BE2C (cell line): ENCODE results near the gene FBXL7.

ENCODE experiments used
- DNase-seq: peaks from one replicate; pipeline ENCODE4 v3.0.0-alpha.2; 2020
- H3K27me3 ChIP-seq: fragments of 250-450 bp; sonication (Bioruptor Pico); 2 replicates; pipeline ENCODE4 v1.5.1; 2020; ENCODE audit warnings: mild to moderate bottlenecking
- H3K36me3 ChIP-seq: fragments of 250-450 bp; sonication (Bioruptor Pico); 2 replicates; pipeline ENCODE4 v1.5.1; 2020; ENCODE audit warnings: mild to moderate bottlenecking
- H3K4me1 ChIP-seq: fragments of 250-450 bp; sonication (Bioruptor Pico); 2 replicates; pipeline ENCODE4 v1.5.1; 2020
- H3K4me3 ChIP-seq: 2 replicates; pipeline ENCODE4 v1.5.1; 2011; ENCODE audit warnings: low read depth, low read length
- H3K9me3 ChIP-seq: fragments of 250-450 bp; sonication (Bioruptor Pico); 2 replicates; pipeline ENCODE4 v1.5.1; 2020
- CTCF ChIP-seq: IDR thresholded peaks from 2 replicates; pipeline ENCODE4 v1.5.1; 2012; ENCODE audit warnings: mild to moderate bottlenecking, low read depth, low read length

Gene FBXL7

GRCh38 chr5:15550502-15551112, 50.6 kb downstream of the FBXL7 start:
- no peak for TF ChIP-seq CTCF
- H3K4me3 ChIP-seq: no peak overlapping the region
- no peaks in the 10 kb centered on the region for H3K36me3 ChIP-seq
- DNase-seq: no peak
- no peaks in the 10 kb centered on the region for H3K9me3 ChIP-seq
- H3K4me1 ChIP-seq: no peaks in the 10 kb centered on the region
- no peaks in the 10 kb centered on the region for H3K27me3 ChIP-seq

GRCh38 chr5:15551113-15551504, 51.1 kb downstream of the FBXL7 start:
- TF ChIP-seq CTCF: no peak
- H3K4me3 ChIP-seq: no peak overlapping the region
- no peaks in the 10 kb centered on the region for H3K36me3 ChIP-seq
- no peaks in the 10 kb centered on the region for H3K9me3 ChIP-seq
- DNase-seq: no peak
- no peaks in the 10 kb centered on the region for H3K27me3 ChIP-seq
- H3K4me1 ChIP-seq: no peaks in the 10 kb centered on the region

- H3K36me3 ChIP-seq: no peaks in the 10 kb centered on the region
- no peaks in the 10 kb centered on the region for H3K4me1 ChIP-seq
- H3K27me3 ChIP-seq: no peaks in the 10 kb centered on the region
- no peaks in the 10 kb centered on the region for H3K9me3 ChIP-seq
- no peak overlapping the region for H3K4me3 ChIP-seq
- TF ChIP-seq CTCF: no peak
- DNase-seq: no peak
Measured at GRCh38 chr5:15554542-15554941, 54.6 kb downstream of the FBXL7 start.

- H3K4me3 ChIP-seq: no peak overlapping the region
- H3K36me3 ChIP-seq: no peaks in the 10 kb centered on the region
- no peak for DNase-seq
- H3K9me3 ChIP-seq: no peaks in the 10 kb centered on the region
- TF ChIP-seq CTCF: no peak
- no peaks in the 10 kb centered on the region for H3K4me1 ChIP-seq
- no peaks in the 10 kb centered on the region for H3K27me3 ChIP-seq
Measured at GRCh38 chr5:15555176-15555575, 55.2 kb downstream of the FBXL7 start.

GRCh38 chr5:15558240-15558639, 58.3 kb downstream of the FBXL7 start:
- no peaks in the 10 kb centered on the region for H3K27me3 ChIP-seq
- DNase-seq: no peak
- H3K4me3 ChIP-seq: no peak overlapping the region
- no peaks in the 10 kb centered on the region for H3K36me3 ChIP-seq
- H3K9me3 ChIP-seq: no peaks in the 10 kb centered on the region
- TF ChIP-seq CTCF: no peak
- H3K4me1 ChIP-seq: no peaks in the 10 kb centered on the region

GRCh38 chr5:15558681-15559080, 58.7 kb downstream of the FBXL7 start:
- Histone ChIP-seq H3K4me3 (no peak overlapping the region), H3K4me1 (no peaks in the 10 kb centered on the region), H3K27me3 (no peaks in the 10 kb centered on the region), H3K36me3 (no peaks in the 10 kb centered on the region), H3K9me3 (no peaks in the 10 kb centered on the region)
- no peak for TF ChIP-seq CTCF
- no peak for DNase-seq
